NOMO-1 treated with DMSO at 0.1 percent for 48 hours (cell line): ENCODE measurements around the gene CIAO2B.
A peak's percentile ranks its signal among the peaks of the same experiment; 100 is the strongest.
"Not testable (repeated sequence)": the region's sequence is repeated elsewhere in the genome, so short reads cannot be mapped to it uniquely, and the experiment has no call there.

ENCODE experiments used
- DNase-seq: peaks from one replicate; lab custom pipeline; 2025; ENCODE audit not compliant: unreplicated experiment; lab: John Stamatoyannopoulos, UW

The CIAO2B gene

DNA sequence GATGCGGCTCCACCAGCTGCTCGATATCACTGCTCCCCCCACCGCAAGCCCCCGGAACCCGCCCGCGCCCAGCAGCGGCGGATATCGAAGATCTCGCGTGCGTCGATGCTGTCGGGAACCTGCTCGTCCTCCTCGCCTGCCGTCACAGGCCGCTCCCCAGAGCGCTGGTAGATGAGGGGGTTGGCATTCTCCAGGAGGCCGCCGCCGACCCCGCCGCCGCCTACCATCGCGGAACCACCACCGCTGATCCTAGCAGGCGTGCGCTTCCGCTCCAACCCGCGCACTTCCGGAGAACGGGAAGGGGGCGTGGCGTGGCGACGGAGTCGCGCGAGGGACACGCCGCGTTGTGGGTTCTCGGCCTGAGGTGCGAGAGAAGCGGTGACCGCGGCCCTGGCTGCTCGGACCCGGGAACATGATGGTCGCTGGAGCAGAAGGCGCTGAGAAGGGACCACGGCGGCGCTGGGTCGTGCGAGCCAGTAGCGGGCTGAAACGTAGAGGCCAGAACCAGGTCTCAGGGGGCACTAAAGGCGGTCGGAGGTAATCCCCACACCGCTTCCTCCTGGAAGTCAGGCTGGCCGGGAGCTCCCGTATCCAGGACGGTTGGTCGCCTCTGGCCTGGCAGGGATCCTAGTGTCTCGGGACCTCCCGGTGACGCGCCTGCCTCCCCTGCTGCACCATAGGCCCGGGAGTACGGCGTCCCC lies at the start of gene CIAO2B:
TSS of gene CIAO2B (minus strand) at position 265 of the 701 bp plus-strand sequence. CDS start at position 227, 38 bp downstream.
- DNase-seq: peak; percentile 75

DNA sequence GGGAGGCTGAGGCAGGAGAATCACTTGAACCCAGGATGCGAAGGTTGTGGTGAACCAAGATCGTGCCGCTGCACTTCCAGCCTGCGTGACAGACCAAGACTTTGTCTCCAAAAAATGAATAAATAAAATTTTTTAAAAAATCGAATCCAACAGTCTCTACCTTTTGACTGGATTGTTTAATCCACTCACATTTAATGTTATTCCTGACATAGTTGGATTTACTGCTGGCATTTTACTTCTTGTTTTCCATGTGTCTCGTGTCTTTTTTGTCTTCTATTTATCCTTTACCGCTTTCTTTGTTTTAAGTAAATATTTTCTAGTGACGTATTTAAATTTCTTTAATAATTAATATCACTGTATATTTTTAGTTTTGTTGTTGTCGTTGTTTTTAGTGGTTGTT lies 48.8 kb upstream of the CIAO2B start:
- DNase-seq: no peak

DNA sequence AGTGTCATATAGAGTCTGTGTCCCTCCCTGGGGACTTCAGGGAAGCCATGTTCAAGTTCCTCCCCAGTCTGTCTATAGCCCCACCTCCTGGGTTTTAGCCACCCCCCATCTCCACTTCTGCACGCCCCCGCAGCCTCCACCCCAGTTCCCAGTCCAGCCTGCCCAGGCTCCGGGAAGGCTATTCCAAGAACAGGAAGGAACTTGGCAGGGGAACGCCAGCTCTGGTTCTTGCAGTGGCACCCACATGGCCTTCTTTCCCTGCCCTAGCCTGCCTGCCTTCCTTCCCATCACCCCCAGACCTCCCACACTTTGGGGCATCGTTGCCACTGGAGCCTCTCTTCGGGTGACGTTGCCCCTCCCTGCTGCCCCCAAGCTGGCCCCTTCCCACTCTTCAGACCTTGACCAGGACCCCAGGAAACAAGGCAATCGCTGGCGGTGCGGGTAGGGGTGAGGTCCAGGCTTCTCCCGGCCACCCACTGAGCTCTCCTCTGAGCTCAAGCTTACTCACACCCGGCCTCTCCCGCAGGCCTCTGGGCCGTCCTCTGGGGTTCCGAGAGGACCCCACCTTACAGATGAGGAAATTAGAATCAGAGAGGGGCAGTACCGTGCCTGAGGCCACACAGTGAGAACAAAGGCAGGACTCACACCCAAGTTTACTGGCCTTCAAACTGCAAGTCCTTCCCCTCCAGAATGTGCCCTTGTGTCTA lies 45.0 kb upstream of the CIAO2B start:
- DNase-seq: no peak

DNA sequence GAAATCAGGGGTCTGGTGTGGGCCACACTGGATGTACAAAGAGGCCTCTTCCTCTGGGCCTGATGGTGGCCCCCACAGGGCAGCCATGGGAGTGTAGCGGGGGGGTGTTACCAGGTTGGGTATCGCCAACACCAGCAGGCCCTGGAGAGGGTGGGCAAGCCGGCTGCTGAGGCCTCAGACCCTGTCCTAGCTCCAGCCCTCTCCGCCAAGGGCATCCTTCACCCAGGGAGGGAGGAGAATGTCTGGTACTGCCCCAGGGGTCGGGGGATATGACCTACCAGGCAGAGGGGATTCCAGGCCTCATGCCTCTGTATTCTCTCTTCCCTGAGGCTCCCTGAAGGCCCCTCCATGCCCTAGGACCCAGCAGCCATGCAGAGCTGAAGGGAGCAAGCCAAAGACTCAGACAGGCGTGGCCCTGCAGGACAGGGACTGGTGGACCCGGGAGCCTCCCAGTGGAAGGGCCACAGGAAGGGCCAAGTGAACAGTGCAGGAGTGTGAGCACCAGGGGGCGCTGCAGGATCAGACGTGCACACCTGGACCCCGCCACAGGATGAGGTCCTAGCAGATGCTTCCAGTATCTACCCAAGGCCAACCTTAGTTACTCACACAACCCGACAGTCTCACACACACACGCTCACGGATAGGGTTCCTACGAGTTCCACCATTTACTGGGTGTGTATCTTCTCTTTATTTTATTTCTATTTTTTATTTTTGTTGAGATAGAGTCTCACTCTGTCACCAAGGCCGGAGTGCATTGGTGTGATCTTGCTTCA lies 43.3 kb upstream of the CIAO2B start:
- peak; percentile 77 for DNase-seq

DNA sequence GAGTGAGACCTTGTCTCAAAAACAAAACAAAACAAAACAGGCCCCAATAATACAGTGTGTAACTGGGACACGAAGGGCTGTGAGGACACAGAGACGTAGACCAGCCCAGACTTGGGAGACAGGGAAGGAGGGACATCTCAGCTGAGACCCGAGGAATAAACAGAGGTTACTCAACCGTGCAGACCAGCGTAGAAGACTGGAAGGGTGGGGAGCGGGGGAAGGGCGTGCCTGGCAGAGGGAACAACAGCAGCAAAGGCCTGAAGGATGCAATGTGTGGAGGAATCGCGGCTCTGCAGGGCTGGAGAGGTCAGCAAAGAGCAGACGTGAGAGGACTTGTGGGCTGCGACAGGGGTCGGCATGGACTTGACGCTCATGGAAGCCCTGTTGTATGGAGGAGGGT lies 42.5 kb upstream of the CIAO2B start:
- no peak for DNase-seq

DNA sequence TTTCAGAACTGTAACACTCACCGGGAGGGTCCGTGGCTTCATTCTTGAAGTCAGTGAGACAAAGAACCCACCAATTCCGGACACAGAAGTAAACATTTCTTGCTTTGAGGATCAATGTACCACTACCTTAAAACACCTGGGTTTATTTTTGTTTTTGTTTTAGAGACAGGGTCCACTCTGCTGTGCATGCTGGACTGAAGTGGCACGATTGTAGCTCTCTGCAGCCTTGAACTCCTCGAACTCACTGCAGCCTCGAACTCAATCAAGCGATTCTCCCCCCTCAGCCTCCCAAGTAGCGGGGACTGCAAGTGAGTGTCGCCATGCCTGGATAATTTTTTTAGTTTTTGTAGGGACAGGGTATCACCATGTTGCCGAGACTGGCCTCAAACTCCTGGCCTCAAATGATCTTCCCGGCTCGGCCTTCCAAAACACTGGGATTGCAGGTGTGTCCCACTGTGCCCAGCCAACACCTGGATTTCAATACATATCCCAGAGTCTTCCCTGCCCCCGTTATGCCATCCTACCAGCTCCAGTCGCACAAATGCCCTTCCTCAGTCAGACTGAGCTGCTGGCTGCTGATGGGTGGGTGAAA lies 41.2 kb upstream of the CIAO2B start:
- no peak for DNase-seq

DNA sequence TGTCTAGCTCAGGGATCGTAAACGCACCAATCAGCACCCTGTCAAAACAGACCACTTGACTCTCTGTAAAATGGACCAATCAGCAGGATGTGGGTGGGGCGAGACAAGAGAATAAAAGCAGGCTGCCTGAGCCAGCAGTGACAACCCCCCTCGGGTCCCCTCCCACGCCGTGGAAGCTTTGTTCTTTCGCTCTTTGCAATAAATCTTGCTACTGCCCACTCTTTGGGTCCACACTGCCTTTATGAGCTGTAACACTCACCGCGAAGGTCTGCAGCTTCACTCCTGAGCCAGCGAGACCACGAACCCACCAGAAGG lies 40.7 kb upstream of the CIAO2B start:
- not testable (repeated sequence) for DNase-seq

DNA sequence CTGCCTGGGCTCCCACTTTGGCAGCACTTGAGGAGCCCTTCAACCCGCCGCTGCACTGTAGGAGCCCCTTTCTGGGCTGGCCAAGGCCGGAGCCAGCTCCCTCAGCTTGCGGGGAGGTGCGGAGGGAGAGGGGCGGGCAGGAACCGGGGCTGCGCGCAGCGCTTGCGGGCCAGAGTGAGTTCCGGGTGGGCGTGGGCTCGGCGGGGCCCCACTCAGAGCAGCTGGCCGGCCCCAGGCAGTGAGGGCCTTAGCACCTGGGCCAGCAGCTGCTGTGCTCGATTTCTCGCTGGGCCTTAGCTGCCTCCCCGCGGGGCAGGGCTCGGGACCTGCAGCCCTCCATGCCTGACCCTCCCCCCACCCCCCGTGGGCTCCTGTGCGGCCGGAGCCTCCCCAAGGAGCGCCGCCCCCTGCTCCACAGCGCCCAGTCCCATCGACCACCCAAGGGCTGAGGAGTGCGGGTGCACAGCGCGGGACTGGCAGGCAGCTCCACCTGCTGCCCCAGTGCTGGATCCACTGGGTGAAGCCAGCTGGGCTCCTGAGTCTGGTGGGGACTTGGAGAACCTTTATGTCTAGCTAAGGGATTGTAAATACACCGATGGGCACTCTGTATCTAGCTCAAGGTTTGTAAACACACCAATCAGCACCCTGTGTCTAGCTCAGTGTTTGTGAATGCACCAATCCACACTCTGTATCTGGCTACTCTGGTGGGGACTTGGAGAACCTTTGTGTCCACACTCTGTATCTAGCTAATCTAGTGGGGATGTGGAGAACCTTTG lies 40.1 kb upstream of the CIAO2B start:
- DNase-seq: not testable (repeated sequence)

DNA sequence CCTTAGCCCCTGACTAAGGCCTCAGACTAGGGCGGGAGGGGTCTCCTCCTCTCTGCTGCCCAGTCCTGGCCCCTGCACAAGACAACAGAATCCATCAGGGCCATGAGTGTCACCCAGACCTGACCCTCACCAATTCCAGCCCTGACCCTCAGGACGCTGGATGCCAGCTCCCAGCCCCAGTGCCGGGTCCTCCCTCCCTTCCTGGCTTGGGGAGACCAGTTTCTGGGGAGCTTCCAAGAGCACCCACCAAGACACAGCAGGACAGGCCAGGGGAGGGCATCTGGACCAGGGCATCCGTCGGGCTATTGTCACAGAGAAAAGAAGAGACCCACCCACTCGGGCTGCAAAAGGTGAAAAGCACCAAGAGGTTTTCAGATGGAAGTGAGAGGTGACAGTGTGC lies 39.5 kb upstream of the CIAO2B start:
- DNase-seq: no peak

DNA sequence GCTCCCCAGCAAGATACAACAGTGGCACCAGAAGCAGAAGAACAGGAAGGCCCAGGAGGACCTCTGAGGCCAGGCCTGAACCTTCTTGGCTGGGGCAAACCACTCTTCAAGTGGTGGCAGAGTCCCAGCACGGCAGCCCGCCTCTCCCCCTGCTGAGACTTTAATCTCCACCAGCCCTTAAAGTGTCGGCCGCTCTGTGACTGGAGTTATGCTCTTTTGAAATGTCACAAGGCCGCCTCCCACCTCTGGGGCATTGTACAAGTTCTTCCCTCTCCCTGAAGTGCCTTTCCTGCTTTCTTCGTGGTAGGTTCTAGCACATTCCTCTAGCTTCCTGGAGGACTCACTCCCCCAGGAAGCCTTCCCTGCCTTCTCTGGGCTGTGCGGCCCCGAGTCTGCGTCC lies 38.8 kb upstream of the CIAO2B start:
- DNase-seq: no peak

DNA sequence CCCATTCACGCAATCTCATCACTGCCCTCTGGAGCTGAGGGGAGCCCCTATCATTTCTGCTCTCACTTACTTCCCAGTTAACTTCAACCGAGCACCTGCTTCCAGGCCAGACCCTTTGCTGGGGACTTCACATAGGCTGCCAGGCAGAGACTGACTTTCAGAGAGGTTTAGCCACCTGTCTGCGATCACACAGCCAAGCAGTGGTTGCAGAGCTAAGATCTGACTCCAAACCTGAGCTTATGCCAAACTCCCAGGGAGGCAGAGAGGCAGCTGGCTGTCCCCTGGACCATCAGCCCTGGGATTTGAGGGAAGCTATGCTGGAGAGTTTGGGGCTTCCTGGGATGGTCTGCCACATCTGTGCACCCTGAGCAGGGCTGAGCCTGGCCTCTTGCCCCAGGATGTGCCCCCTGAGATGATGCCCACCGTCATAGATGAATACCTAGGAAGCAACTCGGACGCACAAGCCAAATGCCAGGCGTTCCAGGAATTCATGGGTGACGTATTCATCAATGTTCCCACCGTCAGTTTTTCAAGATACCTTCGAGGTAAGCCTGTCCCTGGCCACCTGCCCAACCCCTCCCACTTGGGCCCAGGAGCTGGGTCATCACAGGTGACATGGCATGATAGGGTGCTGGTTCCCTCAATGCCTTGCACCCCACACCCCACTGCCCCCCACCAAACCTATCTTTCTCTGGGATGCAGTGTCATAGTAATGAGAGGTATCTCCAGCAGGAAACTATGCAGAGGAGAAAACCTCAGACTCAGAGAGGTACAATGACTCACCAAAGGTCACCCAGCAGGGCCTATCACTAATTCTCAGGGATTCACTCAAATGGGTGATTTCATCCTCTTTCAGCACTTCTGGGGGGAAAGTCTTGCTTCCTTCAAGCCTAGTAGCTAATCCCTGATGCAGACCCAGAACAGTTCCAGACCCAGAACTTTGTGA lies 36.8 kb upstream of the CIAO2B start:
- no peak for DNase-seq

DNA sequence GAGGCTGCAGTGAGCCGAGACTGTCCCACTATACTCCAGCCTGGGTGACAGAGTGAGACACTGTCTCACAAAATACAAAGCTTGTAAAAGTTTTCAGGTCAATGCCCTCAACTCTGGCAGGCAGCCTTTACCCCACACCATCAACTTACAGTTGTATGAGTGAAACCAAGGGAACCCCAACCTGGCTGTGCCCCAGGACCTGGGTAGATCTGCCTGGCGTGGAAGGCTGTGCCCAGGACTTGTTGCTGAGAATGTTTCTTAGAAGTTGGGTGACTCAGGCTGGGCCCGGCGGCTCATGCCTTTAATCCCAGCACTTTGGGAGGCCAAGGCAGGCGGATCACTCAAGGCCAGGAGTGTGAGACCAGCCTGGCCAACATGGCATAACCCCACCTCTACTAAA lies 34.6 kb upstream of the CIAO2B start:
- no peak for DNase-seq

DNA sequence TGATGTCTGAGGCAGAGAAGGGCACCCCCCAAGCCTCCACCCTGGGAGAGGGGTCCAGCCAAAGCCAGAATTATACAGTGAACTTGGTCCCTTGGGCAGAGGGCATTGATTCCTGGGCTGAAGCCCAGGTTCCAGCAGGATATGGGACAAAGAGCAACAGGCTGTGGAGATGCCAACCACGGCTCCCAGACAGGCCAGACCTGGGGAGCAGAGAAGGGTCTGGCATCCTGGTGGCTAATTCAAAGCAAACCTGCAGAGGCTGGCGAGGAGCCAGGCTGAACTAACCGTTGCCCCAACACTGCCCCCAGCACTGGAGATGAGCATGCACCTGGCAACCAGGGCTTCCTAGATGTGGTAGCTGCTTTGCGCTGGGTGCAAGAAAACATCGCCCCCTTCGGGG lies 29.8 kb upstream of the CIAO2B start:
- no peak for DNase-seq

DNA sequence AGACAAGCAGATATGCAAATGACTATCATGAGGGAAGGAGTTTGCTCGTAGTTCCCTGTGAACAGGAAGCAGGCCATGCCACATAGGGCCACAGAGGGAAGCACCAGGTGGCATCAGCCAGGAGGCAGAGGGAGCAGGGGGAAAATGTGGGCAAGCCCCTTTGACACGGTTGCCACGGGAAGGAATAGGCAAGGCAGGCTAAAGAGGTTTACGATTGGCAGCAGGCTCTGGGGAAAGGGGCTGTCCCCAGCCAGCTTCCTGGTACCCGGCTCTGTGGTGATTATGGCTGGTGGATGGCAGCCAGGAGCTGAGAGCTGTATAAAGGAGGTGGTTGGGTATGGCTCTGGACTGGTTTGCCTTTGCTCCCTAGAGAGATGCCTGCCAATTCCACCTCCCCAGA lies 27.7 kb upstream of the CIAO2B start:
- DNase-seq: no peak

DNA sequence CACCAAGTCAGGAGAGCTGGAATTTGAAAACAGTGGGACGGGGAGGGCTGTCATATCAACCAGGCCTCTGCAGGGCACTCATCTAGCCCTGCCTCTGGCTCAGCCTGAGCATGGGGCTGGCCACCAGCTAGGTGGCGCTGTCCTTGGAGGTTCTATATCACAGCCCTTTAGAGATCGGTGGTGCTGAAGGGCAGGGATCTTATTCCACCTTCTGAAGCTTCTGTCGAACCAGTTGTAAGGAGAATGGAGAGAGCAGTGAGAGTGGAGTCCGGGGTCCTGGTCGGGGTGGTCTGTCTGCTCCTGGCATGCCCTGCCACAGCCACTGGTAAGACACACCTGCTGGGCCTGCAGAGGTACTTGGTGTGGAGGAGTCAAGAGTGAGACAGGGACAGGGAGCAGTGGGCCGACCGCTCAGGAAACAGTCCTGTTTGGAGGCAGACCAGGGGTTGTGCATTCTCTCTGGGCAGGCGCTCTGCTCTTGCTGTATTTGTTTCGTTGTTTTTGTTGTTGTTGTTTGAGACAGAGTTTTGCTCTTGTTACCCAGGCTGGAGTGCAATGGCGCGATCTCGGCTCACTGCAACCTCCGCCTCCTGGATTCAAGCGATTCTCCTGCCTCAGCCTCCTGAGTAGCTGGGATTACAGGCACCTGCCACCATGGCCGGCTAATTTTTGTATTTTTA lies 27.0 kb upstream of the CIAO2B start, which contains the start of gene CES3:
TSS of gene CES3 (plus strand) at position 202 of the 680 bp plus-strand sequence. CDS start at position 244, 42 bp downstream.
- peak; percentile 54 for DNase-seq

DNA sequence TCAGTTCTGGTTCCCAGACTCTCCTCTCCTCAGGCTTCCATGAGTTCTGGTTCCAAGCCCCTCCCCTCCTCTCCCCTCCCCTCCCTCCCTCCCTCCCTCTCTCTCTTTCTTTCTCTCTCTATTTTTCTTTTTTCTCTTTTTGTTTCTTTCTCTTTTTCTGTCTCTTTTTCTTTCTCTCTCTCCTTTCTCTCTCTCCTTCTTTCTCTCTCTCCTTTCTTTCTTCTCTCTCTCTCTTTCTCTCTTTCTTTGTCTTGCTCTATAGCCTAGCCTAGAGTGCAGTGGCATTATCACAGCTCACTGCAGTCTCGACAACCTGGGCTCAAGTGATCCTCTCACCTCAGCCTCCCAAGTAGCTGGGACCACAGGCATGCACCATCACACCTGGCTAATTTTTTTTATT lies 26.1 kb upstream of the CIAO2B start:
- no peak for DNase-seq

DNA sequence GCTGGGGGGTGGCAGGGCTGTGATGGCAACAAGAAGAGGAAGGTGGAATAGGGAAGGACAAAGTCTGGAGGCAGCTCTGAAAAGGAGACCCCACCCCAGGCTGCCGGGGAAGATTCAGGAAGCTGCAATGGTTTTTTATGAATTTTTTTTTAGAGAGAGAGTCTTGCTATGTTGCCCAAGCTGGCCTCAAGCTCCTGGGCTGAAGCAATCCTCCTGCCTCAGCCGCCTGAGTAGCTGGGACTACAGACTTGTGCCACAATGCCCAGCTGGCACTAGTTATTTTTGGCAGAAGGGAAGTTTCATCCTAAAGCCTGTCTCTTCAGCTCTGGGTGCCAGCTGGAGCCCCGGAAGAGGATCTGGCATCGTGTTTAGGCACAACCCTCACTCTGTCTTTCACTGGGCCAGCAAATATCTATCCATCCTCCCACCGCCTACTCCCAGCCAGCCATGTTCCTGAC lies 25.5 kb upstream of the CIAO2B start:
- peak; percentile 38 for DNase-seq

DNA sequence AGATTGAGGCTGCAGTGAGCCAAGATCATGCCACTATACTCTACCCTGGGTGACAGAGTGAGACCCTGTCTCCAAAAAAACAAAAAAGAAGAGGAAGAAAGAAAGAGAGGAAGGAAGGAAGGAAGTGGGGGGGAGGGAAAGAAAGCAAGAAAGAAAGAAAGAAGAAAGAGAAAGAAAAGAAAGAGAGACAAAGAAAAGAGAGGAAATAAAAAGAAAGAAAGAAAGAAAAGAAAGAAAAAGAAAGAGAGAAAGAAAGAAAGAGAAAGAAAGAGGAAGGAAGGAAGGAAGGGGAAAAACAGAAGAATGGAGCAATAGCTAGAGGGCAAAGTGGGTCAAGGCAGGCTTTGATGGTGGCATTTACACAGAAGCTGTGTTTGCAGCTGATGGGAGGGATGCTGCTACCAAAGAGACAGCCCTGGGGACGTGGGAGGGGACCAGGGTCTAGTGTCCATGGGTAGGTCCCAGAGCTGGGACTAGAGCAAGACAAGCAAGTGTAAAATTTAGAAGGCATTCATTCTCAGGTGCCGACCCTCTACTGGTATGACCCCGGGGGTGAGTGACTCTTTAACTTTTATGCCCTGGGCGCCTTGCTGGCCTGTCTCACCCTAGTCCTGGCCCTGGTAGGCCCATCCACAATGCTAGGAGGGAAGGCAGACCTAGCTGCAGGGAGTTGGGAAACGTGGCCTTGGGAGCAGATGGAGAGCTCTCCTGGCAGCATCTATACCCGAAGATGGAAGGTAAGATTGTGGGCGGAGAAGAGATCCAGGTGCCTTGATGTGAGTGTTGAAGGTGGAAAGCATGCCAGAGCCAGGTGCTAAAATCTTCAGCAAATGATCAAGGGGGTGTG lies 24.9 kb upstream of the CIAO2B start:
- DNase-seq: no peak
